ENCODE results near the gene SEZ6L2.

Gene SEZ6L2

DNA sequence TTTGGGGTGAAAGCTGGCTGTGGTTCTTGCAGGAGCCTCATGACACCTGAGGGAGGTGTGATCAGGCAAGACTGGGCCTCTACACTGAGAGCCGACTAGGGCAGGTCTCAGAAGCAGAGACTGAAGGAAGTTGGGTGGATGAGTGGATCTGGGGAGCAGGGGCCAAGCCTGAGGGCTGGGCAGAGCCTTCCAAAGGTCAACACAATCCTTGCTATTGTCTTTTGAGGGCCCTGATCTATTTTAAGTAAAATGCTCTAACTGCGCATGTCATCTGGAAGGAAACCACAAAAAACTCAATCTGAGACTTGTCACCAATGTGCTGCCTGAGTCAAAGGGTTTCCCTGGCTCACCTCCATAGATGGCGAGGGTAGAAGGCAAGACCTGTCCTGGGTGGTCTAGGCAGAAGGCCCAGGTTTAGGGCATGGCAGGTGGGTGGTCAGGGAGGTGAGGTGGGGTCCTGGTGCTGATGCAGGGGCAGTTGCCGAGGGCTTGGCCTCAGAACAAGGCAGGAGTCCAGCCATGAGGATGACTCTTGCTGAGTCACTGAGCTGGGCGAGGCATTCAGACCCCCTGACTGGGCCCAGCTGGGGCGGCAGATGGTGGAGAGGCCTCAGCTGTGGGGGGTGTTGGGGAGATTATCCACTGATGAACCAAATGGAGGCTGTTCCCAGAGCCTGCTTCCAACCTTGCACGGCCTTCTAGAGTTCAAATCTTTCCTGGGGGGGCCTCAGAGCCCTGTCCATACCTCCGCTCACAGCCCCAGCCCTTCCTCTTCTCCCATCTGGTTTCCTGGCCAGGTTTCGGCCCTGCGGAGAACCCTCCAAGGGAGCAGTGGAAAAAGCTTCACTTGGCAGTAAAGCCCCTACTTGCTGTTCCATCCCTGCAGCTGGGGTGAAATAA lies 74.0 kb downstream of the SEZ6L2 start:
- no peak for DNase-seq (ENCODE audit: low read depth)

DNA sequence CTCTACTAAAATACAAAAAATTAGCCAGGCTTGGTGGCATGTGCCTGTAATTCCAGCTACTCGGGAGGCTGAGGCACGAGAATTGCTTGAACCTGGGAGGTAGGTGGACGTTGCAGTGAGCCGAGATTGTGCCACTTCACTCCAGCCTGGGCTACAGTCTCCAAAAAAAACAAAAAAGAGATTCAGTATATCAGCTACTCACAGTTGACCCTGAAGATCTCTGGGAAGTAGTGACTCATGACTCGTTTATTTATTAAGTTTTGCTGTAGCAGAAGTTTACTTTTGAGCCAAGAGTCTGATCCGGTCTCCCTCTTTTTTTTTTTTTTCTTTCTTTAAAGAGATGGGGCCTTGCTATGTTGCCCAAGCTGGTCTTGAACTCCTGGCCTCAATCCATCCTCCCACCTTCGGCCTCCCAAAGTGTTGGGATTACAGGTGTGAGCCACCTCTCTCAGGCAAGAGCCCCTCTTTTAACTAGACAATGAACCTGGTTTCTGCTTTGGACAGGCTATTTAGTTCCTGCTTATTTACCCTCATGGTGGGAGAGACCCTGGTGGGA lies 74.7 kb downstream of the SEZ6L2 start:
- DNase-seq (ENCODE audit: low read depth) = no peak

GRCh38 chr16:29821643-29822115 lies 77.7 kb downstream of the SEZ6L2 start:
- DNase-seq (ENCODE audit: low read depth) = no peak
